AML-193 (cell line): ENCODE measurements around the gene REV3L.
"Not testable (repeated sequence)": the region's sequence is repeated elsewhere in the genome, so short reads cannot be mapped to it uniquely, and the experiment has no call there.

ENCODE experiments used
- DNase-seq, 2 experiments: peaks; one replicate each; lab custom pipeline; 2025; lab: John Stamatoyannopoulos, UW

The REV3L gene

GRCh38 chr6:111300938-111301800 lies 181.8 kb downstream of the REV3L start:
- not testable (repeated sequence) for DNase-seq

- DNase-seq, result no peak
Observed at GRCh38 chr6:111297776-111298175, 185.2 kb downstream of the REV3L start.

DNA sequence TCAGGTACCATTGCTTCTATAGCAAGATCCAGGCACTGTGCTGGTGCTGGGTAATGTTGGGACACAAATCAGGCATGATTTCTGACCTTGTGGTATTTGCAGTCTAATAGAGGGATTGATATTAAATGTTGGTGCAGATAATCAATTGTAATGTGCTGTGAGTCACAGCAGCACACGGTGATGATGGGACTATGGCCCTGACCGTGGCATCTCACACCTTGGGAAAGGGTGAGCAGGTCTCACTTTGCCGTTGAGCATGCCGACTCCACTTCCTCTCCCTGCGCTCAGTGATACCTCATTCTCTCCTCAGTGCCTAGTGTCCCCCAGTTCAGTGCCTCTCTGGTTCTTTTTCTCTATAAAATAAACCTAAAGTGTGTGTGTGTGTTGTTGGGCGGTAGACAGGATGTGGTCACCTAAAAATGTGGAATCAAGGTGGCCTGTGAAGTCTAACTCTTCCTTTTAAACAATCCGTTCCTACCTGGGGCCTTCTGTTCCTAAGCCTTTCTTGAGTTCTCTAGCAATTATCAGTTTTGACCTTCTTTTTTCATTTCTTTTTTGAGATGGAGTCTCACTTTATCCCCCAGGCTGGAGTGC lies 188.5 kb downstream of the REV3L start:
- DNase-seq, result no peak

- DNase-seq, result no peak
Observed at GRCh38 chr6:111291336-111292259, 191.4 kb downstream of the REV3L start.

DNA sequence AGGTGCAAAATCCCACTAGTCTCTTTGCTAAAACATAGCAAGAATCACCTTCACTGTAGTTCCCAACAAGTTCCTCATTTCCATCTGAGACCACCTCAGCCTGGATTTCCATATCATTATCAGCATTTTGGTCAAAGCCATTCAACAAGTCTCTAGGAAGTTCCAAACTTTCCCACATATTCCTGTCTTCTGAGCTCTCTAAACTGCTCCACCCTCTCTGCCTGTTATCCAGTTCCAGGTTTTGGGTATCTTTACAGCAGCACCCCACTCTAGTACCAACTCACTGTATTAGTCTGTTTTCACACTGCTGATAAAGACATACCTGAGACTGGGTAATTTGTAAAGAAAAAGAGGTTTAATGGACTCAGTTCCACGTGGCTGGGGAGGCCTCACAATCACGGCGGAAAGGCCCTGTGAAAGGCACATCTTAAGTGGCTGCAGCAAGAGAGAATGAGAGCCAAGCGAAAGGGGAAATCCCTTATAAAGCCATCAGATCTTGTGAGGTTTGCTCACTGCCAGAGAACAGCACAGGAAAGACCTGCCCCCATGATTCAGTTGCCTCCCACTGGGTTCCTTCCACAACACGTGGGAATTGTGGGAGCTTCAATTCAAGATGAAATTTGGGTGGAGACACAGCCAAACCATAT lies 192.2 kb downstream of the REV3L start:
- DNase-seq, result not testable (repeated sequence)

DNA sequence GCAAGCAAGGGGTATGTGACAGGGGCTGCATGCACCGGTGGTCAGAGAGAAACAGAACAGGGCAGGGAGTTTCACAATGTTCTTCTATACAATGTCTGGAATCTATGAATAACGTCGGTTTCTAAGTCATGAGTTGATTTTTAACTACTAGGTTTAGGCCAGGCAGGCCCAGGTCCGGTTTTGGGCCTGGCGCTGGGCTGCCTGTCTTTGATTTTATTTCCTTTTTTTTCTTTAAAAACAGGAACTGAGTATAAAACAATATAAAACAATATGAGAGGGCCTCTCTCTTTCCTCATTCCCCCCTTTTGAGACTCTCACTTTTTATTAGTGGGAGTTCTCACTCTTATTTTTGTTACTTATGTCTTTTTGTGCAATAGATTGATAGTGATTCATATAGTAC lies 198.7 kb downstream of the REV3L start:
- DNase-seq, result not testable (repeated sequence)

DNA sequence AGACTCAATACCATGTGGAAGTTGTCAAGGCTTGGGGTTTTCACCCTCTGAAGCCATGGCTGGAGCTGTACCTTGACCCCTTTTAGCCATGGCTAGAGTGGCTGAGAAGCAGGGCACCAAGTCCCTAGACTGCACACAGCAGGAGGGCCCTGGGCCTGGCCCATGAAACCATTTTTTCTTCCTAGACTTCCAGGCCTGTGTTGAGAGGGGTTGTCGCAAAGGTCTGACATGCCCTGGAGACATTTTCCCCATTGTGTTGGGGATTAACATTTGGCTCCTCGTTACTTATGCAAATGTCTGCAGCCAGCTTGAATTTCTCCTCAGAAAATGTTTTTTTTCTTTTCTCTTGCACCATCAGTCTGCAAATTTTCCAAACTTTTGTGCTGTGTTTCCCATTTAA lies 199.3 kb downstream of the REV3L start:
- DNase-seq, result no peak

GRCh38 chr6:111282515-111282914 lies 200.5 kb downstream of the REV3L start:
- DNase-seq, result no peak

- no peak for DNase-seq
Observed at GRCh38 chr6:111280445-111280955, 202.5 kb downstream of the REV3L start.

DNA sequence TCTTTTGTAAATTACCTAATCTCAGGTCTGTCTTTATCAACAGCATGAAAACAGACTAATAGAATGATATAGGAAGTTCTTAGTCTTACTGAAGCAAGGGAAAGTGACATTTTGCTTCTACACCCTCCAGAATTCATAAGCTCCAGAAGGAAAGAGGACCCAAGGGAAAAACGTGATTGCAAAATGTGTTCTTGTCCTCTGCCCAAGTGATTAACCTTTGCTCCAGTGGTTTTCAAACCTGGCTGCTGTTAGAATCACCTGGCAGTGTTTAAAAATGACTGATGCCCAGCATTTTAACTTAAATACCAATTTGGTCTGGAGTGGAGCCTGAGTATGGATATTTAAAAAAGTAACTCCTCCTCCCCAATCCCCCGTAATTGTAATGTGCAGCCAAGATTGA lies 204.3 kb downstream of the REV3L start:
- DNase-seq, result no peak

- no peak for DNase-seq
Observed at GRCh38 chr6:111277819-111278218, 205.2 kb downstream of the REV3L start.

DNA sequence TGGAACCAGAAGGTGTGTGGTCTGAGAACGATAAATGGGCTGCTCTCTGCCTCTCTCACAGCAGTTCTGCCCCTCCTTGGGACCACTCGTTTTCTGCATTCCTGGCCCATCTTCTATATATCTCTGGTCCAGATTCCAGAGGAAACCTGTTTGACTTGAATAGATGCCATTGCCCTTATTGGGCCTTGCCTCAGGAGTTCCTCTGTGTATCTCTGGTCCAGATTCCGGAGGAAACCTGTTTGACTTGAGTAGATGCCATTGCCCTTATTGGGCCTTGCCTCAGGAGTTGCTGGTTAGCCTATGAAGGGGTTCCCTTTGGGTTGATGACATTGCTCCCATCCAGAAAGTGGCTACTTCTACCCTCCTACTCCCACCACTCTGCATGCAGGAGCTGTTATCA lies 206.3 kb downstream of the REV3L start:
- DNase-seq, result no peak

DNA sequence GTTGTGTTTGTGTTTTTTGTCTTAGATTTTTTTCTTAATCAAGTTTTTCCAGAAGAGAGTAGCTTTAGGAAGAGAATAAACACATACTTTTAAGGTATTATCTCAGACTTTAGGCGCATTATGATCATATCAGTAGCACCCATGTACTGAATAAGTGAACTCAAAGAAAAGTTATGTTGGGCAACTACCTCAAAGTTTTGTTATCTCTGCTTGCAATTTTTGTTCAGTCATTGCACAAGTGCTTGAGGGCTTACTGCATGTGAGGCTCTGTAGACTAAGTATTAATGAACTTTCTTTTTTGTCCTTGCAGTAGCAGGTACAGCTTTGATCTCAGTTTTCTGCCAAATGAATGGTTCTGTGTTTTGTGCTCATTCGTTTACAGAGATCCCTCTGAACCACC lies 206.7 kb downstream of the REV3L start:
- no peak for DNase-seq

DNA sequence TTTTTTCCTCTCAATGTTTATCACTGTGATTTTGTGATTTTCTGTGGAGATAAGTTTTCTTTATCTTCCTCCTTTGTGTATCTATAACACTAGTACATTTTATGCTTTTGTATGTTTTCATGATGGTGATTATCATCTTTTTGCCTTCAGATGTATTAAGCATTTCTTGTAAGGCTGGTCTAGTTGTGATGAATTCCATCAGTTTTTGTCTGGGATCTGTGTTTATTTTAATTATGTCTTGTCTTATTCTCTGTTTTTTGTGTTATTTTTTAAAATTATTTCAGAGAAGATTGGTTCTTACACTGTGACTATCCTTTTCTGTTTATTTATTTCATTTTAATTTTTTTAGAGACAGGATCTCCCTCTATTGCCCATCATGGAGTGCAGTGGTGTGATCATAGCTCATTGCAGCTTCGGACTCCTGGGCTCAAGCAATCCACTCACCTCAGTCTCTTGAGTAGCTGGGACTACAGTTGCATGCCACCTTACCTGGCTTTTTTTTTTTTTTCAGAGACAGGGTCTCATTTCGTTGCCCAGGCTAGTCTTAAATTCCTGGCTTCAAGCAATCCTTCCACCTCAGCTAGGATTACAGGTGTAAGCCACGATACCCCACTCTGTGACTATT lies 208.3 kb downstream of the REV3L start:
- DNase-seq, result no peak

DNA sequence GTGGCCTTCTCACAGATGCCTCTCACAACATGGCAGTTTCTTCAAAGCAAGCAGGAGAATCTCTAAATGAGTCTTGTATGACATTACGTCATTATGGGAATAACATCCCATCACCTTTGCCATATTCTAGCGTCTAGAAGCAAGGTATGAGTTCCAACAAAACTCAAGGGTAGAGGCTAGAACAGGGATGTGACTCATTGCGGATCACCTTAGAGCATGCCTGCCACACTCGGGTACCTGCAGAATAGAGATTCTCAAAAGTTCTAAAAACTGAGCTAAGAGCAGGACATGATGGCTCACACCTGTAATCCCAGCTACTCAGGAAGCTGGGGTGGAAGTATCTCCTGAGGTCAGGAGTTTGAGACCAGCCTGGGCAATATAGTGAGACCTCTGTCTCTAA lies 212.9 kb downstream of the REV3L start:
- DNase-seq, result no peak

DNA sequence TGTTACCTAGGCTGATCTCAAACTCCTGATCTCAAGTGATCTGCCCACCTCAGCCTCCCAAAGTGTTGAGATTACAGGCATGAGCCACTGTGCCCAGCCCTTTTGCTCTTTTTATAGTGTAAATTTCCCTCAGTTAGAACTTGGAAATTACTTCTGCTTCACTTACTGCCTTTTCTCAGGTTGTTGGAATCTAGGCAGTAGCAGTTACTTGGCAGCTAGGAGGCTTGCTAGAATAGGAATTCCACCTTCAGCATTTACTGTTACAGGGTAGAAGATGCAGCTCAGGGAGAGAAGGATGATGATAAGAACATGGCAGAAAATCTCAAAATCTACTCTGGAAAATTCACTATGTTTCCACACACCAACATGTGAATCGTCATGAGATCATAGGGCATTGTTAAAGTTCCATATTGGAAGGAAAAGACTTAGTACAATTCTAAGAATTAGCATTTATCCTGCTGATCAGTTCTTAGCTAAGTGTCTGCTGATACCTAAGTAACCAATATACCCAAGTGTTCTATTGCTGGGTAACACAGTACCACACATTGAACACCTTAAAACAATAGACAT lies 213.5 kb downstream of the REV3L start:
- no peak for DNase-seq

- no peak for DNase-seq
Observed at GRCh38 chr6:111267764-111268333, 215.2 kb downstream of the REV3L start.

- DNase-seq, result no peak
Observed at GRCh38 chr6:111266276-111266675, 216.7 kb downstream of the REV3L start.

DNA sequence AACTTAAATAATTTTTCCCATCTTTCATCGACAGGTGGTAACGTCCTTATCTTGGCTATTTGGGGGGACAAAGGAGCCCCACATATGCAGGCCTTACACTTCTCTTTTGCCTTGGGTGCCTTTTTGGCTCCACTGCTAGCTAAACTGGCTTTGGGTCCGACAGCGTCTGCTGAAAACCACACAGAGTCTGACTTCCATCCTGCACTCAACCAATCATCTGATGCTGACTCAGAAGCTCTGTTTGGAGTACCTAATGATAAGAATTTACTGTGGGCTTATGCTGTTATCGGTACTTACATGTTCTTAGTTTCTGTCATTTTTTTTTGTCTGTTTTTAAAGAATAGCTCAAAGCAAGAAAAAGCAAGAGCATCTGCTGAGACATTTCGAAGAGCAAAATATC lies 217.2 kb downstream of the REV3L start:
- no peak for DNase-seq

DNA sequence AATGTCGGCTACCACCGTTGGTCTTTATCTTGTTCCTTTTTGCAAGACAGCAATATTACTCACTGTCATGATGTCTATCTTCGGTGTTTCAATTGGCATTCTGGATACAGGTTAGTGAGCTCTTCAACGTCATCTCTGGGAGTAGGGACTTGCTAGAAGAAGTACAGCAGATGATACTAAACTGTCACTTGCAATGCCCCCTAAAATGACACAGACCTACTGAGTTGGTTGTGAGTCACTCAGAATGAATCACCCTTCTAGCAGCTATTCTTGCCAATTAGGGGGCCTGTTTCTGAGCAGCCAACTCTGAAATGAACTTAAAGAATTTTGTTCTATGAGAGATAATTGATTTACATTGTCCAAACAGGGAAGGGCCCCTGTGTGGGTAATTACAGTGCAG lies 219.2 kb downstream of the REV3L start:
- DNase-seq, result no peak
